ENCODE measurements around the gene PPP1R15A. TPM values are rescaled to one million over a fixed set of nuclear protein-coding genes. Genes with fewer than 3 reads are reported as not detected.

PPP1R15A gene
- total RNA-seq, 1 experiment from 2014 or later: 83.3 TPM

GRCh38 chr19:48841571-48841970 lies 30.6 kb upstream of the PPP1R15A start:
- BruUV-seq (replicated peaks): no TSS peak
- ChIA-PET POLR2A (no interaction called here), CTCF (interaction anchor here (0.7 to 2.9 kb wide), 8 partner anchors 15 to 129 kb away, joined by 3 to 48 read pairs (median 8); partner anchors contain the start of gene DHDH)
- H3K36me3 Mint-ChIP-seq (ENCODE audit: insufficient read depth, unreplicated experiment): peaks cover 18% of the 10 kb centered on the region
- no peak for TF ChIP-seq CTCF (IDR thresholded peaks at IDR 0.05; ENCODE audit: insufficient read depth in 1 of 2, low read depth in 1 of 2, low read length in 1 of 2, severe bottlenecking in 1 of 2, unreplicated experiment in 1 of 2)
- intact Hi-C loops (cut with micrococcal nuclease; ENCODE audit: unreplicated experiment): loop anchor here (5.0 kb wide), 1 partner anchor 121 kb away; no protein-coding TSS in a partner anchor
- Histone ChIP-seq H3K4me3 (ENCODE audit: low read depth, low read length) (no peak overlapping the region), H3K27me3 (replicated peaks; ENCODE audit: control insufficient read depth, insufficient read depth, low read length) (no peaks in the 10 kb centered on the region), H3K36me3 (ENCODE audit: control insufficient read depth, insufficient read depth, low read length) (no peaks in the 10 kb centered on the region; the same call in 1 of the 2 replicates), H3K4me1 (peaks cover 8% of the 10 kb centered on the region; the same call in 1 of the 2 replicates), H3K9me3 (no peaks in the 10 kb centered on the region)
- no peak overlapping the region for H3K27ac Mint-ChIP-seq (ENCODE audit: unreplicated experiment)
- peaks cover 7% of the 10 kb centered on the region for H3K4me1 Mint-ChIP-seq (ENCODE audit: low read depth, unreplicated experiment)
- H3K27me3 Mint-ChIP-seq (ENCODE audit: insufficient read depth, unreplicated experiment): no peaks in the 10 kb centered on the region
- no peak for DNase-seq
- H3K4me3 Mint-ChIP-seq (ENCODE audit: unreplicated experiment): no peak overlapping the region
- H3K9me3 Mint-ChIP-seq (ENCODE audit: unreplicated experiment): no peaks in the 10 kb centered on the region

GRCh38 chr19:48842789-48843162 lies 29.4 kb upstream of the PPP1R15A start:
- TF ChIP-seq CTCF (IDR thresholded peaks at IDR 0.05; ENCODE audit: insufficient read depth in 1 of 2, low read depth in 1 of 2, low read length in 1 of 2, severe bottlenecking in 1 of 2, unreplicated experiment in 1 of 2): peak; percentile 86 to 94
- Histone ChIP-seq H3K4me3 (ENCODE audit: low read depth, low read length) (no peak overlapping the region), H3K9me3 (no peaks in the 10 kb centered on the region), H3K27me3 (replicated peaks; ENCODE audit: control insufficient read depth, insufficient read depth, low read length) (no peaks in the 10 kb centered on the region), H3K4me1 (peaks cover 4% of the 10 kb centered on the region; the same call in 1 of the 2 replicates), H3K36me3 (ENCODE audit: control insufficient read depth, insufficient read depth, low read length) (no peaks in the 10 kb centered on the region; the same call in 1 of the 2 replicates)
- peak overlapping the region; percentile 14 for H3K27ac Mint-ChIP-seq (ENCODE audit: unreplicated experiment)
- BruUV-seq (replicated peaks): no TSS peak
- POLR2A ChIA-PET: interaction anchor here (0.5 to 0.6 kb wide), 3 partner anchors 36 to 112 kb away, joined by 3 to 7 read pairs (median 4); partner anchors contain the start of gene BAX
- intact Hi-C loops (cut with micrococcal nuclease; ENCODE audit: unreplicated experiment): loop anchor here (1.0 to 5.0 kb wide), 2 partner anchors 54 to 120 kb away; no protein-coding TSS in a partner anchor
- H3K4me3 Mint-ChIP-seq (ENCODE audit: unreplicated experiment): no peak overlapping the region
- peaks cover 7% of the 10 kb centered on the region for H3K4me1 Mint-ChIP-seq (ENCODE audit: low read depth, unreplicated experiment)
- DNase-seq: peak; percentile 67 to 76
- no peaks in the 10 kb centered on the region for H3K27me3 Mint-ChIP-seq (ENCODE audit: insufficient read depth, unreplicated experiment)
- H3K36me3 Mint-ChIP-seq (ENCODE audit: insufficient read depth, unreplicated experiment): peaks cover 16% of the 10 kb centered on the region
- CTCF ChIA-PET: interaction anchor here (0.5 to 2.9 kb wide), 26 partner anchors 9 to 214 kb away, joined by 3 to 48 read pairs (median 6); partner anchors contain the start of genes BCAT2, CA11, DHDH and FUT2
- H3K9me3 Mint-ChIP-seq (ENCODE audit: unreplicated experiment): no peaks in the 10 kb centered on the region

GRCh38 chr19:48844472-48844871 lies 27.7 kb upstream of the PPP1R15A start:
- no peak overlapping the region for H3K27ac Mint-ChIP-seq (ENCODE audit: unreplicated experiment)
- ChIA-PET POLR2A (interaction anchor here (0.6 to 1.2 kb wide), 12 partner anchors 14 to 149 kb away, joined by 3 to 12 read pairs (median 5); partner anchors contain the start of genes BCAT2, DHDH, NUCB1 and PPP1R15A), CTCF (interaction anchor here (0.6 to 2.8 kb wide), 24 partner anchors 8 to 584 kb away, joined by 3 to 17 read pairs (median 6); partner anchors contain the start of genes BAX, BCAT2, DHDH and FUT2)
- peak overlapping the region; percentile 37 for H3K4me3 Mint-ChIP-seq (ENCODE audit: unreplicated experiment)
- H3K9me3 ChIP-seq: no peaks in the 10 kb centered on the region
- no peaks in the 10 kb centered on the region for H3K27me3 Mint-ChIP-seq (ENCODE audit: insufficient read depth, unreplicated experiment)
- no peak overlapping the region for H3K4me3 ChIP-seq (ENCODE audit: low read depth, low read length)
- DNase-seq: peak; percentile 80 to 83
- peaks cover 16% of the 10 kb centered on the region for H3K36me3 Mint-ChIP-seq (ENCODE audit: insufficient read depth, unreplicated experiment)
- TF ChIP-seq CTCF (IDR thresholded peaks at IDR 0.05; ENCODE audit: insufficient read depth in 1 of 2, low read depth in 1 of 2, low read length in 1 of 2, severe bottlenecking in 1 of 2, unreplicated experiment in 1 of 2): peak; percentile 33 to 49
- intact Hi-C loops (cut with micrococcal nuclease; ENCODE audit: unreplicated experiment): loop anchor here (2.0 to 5.0 kb wide), 2 partner anchors 48 to 118 kb away; no protein-coding TSS in a partner anchor
- peaks cover 4% of the 10 kb centered on the region; the same call in 1 of the 2 replicates for H3K4me1 ChIP-seq
- H3K36me3 ChIP-seq (ENCODE audit: control insufficient read depth, insufficient read depth, low read length): no peaks in the 10 kb centered on the region; the same call in 1 of the 2 replicates
- H3K4me1 Mint-ChIP-seq (ENCODE audit: low read depth, unreplicated experiment): peaks cover 7% of the 10 kb centered on the region
- H3K27me3 ChIP-seq (replicated peaks; ENCODE audit: control insufficient read depth, insufficient read depth, low read length): no peaks in the 10 kb centered on the region
- BruUV-seq (replicated peaks): no TSS peak
- H3K9me3 Mint-ChIP-seq (ENCODE audit: unreplicated experiment): no peaks in the 10 kb centered on the region

Measured in Caco-2 (cell line).